ENCODE results near the gene CTBP2.

Gene CTBP2

GRCh38 chr10:125013529-125013872 is 146.9 kb downstream of the CTBP2 start:
- TF ChIP-seq TAF1 (IDR thresholded peaks at IDR 0.05; ENCODE audit: low read depth) = no peak
- TF ChIP-seq EP300 (IDR thresholded peaks at IDR 0.05; ENCODE audit: borderline replicate concordance) = no peak
- TF ChIP-seq USF1 (IDR thresholded peaks at IDR 0.05) = no peak
- TF ChIP-seq EGR1 (IDR thresholded peaks at IDR 0.05) = no peak
- no peak for TF ChIP-seq FOXM1 (IDR thresholded peaks at IDR 0.05; ENCODE audit: borderline replicate concordance, low read depth)
- no peak for TF ChIP-seq CEBPB (IDR thresholded peaks at IDR 0.05)
- TF ChIP-seq ZBTB7A (IDR thresholded peaks at IDR 0.05; ENCODE audit: low read depth) = no peak
- TF ChIP-seq REST (IDR thresholded peaks at IDR 0.05; ENCODE audit: low read depth) = no peak
- TF ChIP-seq MAX (IDR thresholded peaks at IDR 0.05) = no peak
- TF ChIP-seq RAD21 (IDR thresholded peaks at IDR 0.05; ENCODE audit: low read depth) = no peak
- TF ChIP-seq YY1 (IDR thresholded peaks at IDR 0.05; ENCODE audit: low read depth) = no peak
- no peak for TF ChIP-seq CREB1 (IDR thresholded peaks at IDR 0.05; ENCODE audit: low read depth)
- no peak for TF ChIP-seq TCF12 (IDR thresholded peaks at IDR 0.05; ENCODE audit: low read depth)
- no peak for TF ChIP-seq TEAD4 (IDR thresholded peaks at IDR 0.05)
- TF ChIP-seq NFIC (IDR thresholded peaks at IDR 0.05) = no peak

- no peak for TF ChIP-seq NFIC (IDR thresholded peaks at IDR 0.05)
- TF ChIP-seq CEBPB (IDR thresholded peaks at IDR 0.05) = no peak
- no peak for TF ChIP-seq YY1 (IDR thresholded peaks at IDR 0.05; ENCODE audit: low read depth)
- TF ChIP-seq USF1 (IDR thresholded peaks at IDR 0.05) = no peak
- TF ChIP-seq ZBTB7A (IDR thresholded peaks at IDR 0.05; ENCODE audit: low read depth) = no peak
- TF ChIP-seq EP300 (IDR thresholded peaks at IDR 0.05; ENCODE audit: borderline replicate concordance) = no peak
- no peak for TF ChIP-seq CREB1 (IDR thresholded peaks at IDR 0.05; ENCODE audit: low read depth)
- TF ChIP-seq FOXM1 (IDR thresholded peaks at IDR 0.05; ENCODE audit: borderline replicate concordance, low read depth) = no peak
- no peak for TF ChIP-seq TCF12 (IDR thresholded peaks at IDR 0.05; ENCODE audit: low read depth)
- no peak for TF ChIP-seq RAD21 (IDR thresholded peaks at IDR 0.05; ENCODE audit: low read depth)
- no peak for TF ChIP-seq TAF1 (IDR thresholded peaks at IDR 0.05; ENCODE audit: low read depth)
- no peak for TF ChIP-seq REST (IDR thresholded peaks at IDR 0.05; ENCODE audit: low read depth)
- no peak for TF ChIP-seq TEAD4 (IDR thresholded peaks at IDR 0.05)
- no peak for TF ChIP-seq EGR1 (IDR thresholded peaks at IDR 0.05)
- TF ChIP-seq MAX (IDR thresholded peaks at IDR 0.05) = no peak
These were observed 147.4 kb downstream of the CTBP2 start for GRCh38 chr10:125012851-125013528.

GRCh38 chr10:125011926-125012705 is 148.2 kb downstream of the CTBP2 start:
- TF ChIP-seq YY1 (IDR thresholded peaks at IDR 0.05; ENCODE audit: low read depth) (no peak), ZBTB7A (IDR thresholded peaks at IDR 0.05; ENCODE audit: low read depth) (no peak), TAF1 (IDR thresholded peaks at IDR 0.05; ENCODE audit: low read depth) (no peak), NFIC (IDR thresholded peaks at IDR 0.05) (no peak), CREB1 (IDR thresholded peaks at IDR 0.05; ENCODE audit: low read depth) (no peak), TCF12 (IDR thresholded peaks at IDR 0.05; ENCODE audit: low read depth) (no peak), RAD21 (IDR thresholded peaks at IDR 0.05; ENCODE audit: low read depth) (no peak), CEBPB (IDR thresholded peaks at IDR 0.05) (no peak), EP300 (IDR thresholded peaks at IDR 0.05; ENCODE audit: borderline replicate concordance) (no peak), REST (IDR thresholded peaks at IDR 0.05; ENCODE audit: low read depth) (no peak), FOXM1 (IDR thresholded peaks at IDR 0.05; ENCODE audit: borderline replicate concordance, low read depth) (no peak), MAX (IDR thresholded peaks at IDR 0.05) (no peak)

Data from Ishikawa (cell line).